Nephron progenitor cell (in vitro differentiated cells): ENCODE data around the gene SPIRE1.

Experiments
- DNase-seq: peaks from one replicate; pipeline ENCODE4 v3.0.0; 2021
- H3K27ac Mint-ChIP-seq: 2 replicates; pipeline ENCODE4 v1.8.0; 2021; ENCODE audit warnings: mild to moderate bottlenecking, moderate library complexity, mixed read lengths
- H3K27me3 Mint-ChIP-seq: 2 replicates; pipeline ENCODE4 v1.8.0; 2021; ENCODE audit warnings: mild to moderate bottlenecking, low read depth, mixed read lengths; ENCODE audit not compliant: poor library complexity
- H3K36me3 Mint-ChIP-seq: 2 replicates; pipeline ENCODE4 v1.8.0; 2021; ENCODE audit warnings: low read depth, mixed read lengths
- H3K4me1 Mint-ChIP-seq: 2 replicates; pipeline ENCODE4 v1.8.0; 2021; ENCODE audit warnings: mixed read lengths
- H3K4me3 Mint-ChIP-seq: 2 replicates; pipeline ENCODE4 v1.8.0; 2021; ENCODE audit warnings: mild to moderate bottlenecking, moderate library complexity, mixed read lengths
- H3K9me3 Mint-ChIP-seq: 2 replicates; pipeline ENCODE4 v1.8.0; 2021; ENCODE audit warnings: mild to moderate bottlenecking, moderate library complexity, mixed read lengths
- CTCF ChIP-seq: fragments of 200-600 bp; sonication (generic); IDR thresholded peaks from 2 replicates; pipeline ENCODE4 v1.5.0; 2021; ENCODE audit warnings: antibody characterized with exemption

The SPIRE1 gene

GRCh38 chr18:12657684-12658425 is at the start of gene SPIRE1:
Gene SPIRE1 (minus strand): TSS chr18:12658107. CDS start chr18:12657866, 241 bp downstream.
- no peaks in the 10 kb centered on the region for H3K9me3 Mint-ChIP-seq
- peak; percentile 72 for DNase-seq
- H3K4me3 Mint-ChIP-seq = peak within 1 kb of the TSS; percentile 88
- H3K27me3 Mint-ChIP-seq = peaks cover 43% of the 10 kb centered on the region
- peak within 1 kb of the TSS; percentile 73 for H3K27ac Mint-ChIP-seq
- H3K4me1 Mint-ChIP-seq = peaks cover 32% of the 10 kb centered on the region
- peaks cover 4% of the 10 kb centered on the region for H3K36me3 Mint-ChIP-seq
- no peak for TF ChIP-seq CTCF

GRCh38 chr18:12703664-12704063 is 45.8 kb upstream of the SPIRE1 start:
- Mint-ChIP-seq H3K36me3 (peaks cover 38% of the 10 kb centered on the region), H3K9me3 (no peaks in the 10 kb centered on the region), H3K4me3 (peak overlapping the region; percentile 99), H3K4me1 (peaks cover 41% of the 10 kb centered on the region), H3K27me3 (peaks cover 3% of the 10 kb centered on the region), H3K27ac (peak overlapping the region; percentile 1)
- TF ChIP-seq CTCF = no peak
- no peak for DNase-seq

GRCh38 chr18:12703096-12703567 is 45.2 kb upstream of the SPIRE1 start:
- peaks cover 41% of the 10 kb centered on the region for H3K4me1 Mint-ChIP-seq
- H3K4me3 Mint-ChIP-seq = peak overlapping the region; percentile 99
- no peak for DNase-seq
- TF ChIP-seq CTCF = no peak
- peak overlapping the region; percentile 100 for H3K27ac Mint-ChIP-seq
- H3K36me3 Mint-ChIP-seq = peaks cover 42% of the 10 kb centered on the region
- no peaks in the 10 kb centered on the region for H3K9me3 Mint-ChIP-seq
- peaks cover 3% of the 10 kb centered on the region for H3K27me3 Mint-ChIP-seq

GRCh38 chr18:12702221-12703095 is 44.6 kb upstream of the SPIRE1 start, which contains the start of the genes CEP76 and PSMG2:
Gene CEP76 (minus strand): TSS chr18:12702723. CDS start chr18:12702548, 175 bp downstream.
Gene PSMG2 (plus strand): TSS chr18:12703042. CDS start chr18:12703108, 66 bp downstream.
- H3K27me3 Mint-ChIP-seq = peaks cover 3% of the 10 kb centered on the region
- H3K4me1 Mint-ChIP-seq = peaks cover 41% of the 10 kb centered on the region
- peak within 1 kb of the TSS; percentile 99 for H3K4me3 Mint-ChIP-seq
- H3K36me3 Mint-ChIP-seq = peaks cover 36% of the 10 kb centered on the region
- DNase-seq = peak; percentile 90
- no peak for TF ChIP-seq CTCF
- peak within 1 kb of the TSS; percentile 100 for H3K27ac Mint-ChIP-seq
- no peaks in the 10 kb centered on the region for H3K9me3 Mint-ChIP-seq

- no peak for TF ChIP-seq CTCF
- H3K36me3 Mint-ChIP-seq = peaks cover 35% of the 10 kb centered on the region
- peaks cover 41% of the 10 kb centered on the region for H3K4me1 Mint-ChIP-seq
- H3K27me3 Mint-ChIP-seq = peaks cover 3% of the 10 kb centered on the region
- H3K27ac Mint-ChIP-seq = peak overlapping the region; percentile 100
- DNase-seq = no peak
- H3K4me3 Mint-ChIP-seq = peak overlapping the region; percentile 99
- no peaks in the 10 kb centered on the region for H3K9me3 Mint-ChIP-seq
Measured at GRCh38 chr18:12701161-12701560, 43.3 kb upstream of the SPIRE1 start.
